ENCODE measurements around the gene SNF8. TPM values are rescaled to one million over a fixed set of nuclear protein-coding genes. Genes with fewer than 3 reads are reported as not detected.

Gene SNF8
- total RNA-seq, 1 donor from 2014 or later: 168 TPM

- Mint-ChIP-seq H3K27ac (ENCODE audit: unreplicated experiment) (no peak overlapping the region), H3K4me1 (ENCODE audit: low read depth, unreplicated experiment) (peaks cover 1% of the 10 kb centered on the region), H3K4me3 (ENCODE audit: unreplicated experiment) (no peak overlapping the region), H3K36me3 (ENCODE audit: low read depth, unreplicated experiment) (peaks cover 22% of the 10 kb centered on the region), H3K27me3 (ENCODE audit: low read depth, unreplicated experiment) (no peaks in the 10 kb centered on the region), H3K9me3 (ENCODE audit: unreplicated experiment) (no peaks in the 10 kb centered on the region)
- DNase-seq (ENCODE audit: low read depth) (no peak), FAIRE-seq (no peak)
- Histone ChIP-seq H4K20me1 (ENCODE audit: insufficient read depth, low read length) (peaks cover 38% of the 10 kb centered on the region), H3K36me3 (ENCODE audit: insufficient read depth, low read length) (peaks cover 68% of the 10 kb centered on the region), H3K27me3 (ENCODE audit: insufficient read depth, low read length) (no peaks in the 10 kb centered on the region), H3K9me3 (ENCODE audit: insufficient read depth, low read depth, low read length) (no peaks in the 10 kb centered on the region), H2AFZ (ENCODE audit: low read depth, low read length) (no peak overlapping the region), H3K9ac (ENCODE audit: low read length) (no peak overlapping the region), H3K4me2 (ENCODE audit: low read length) (no peak overlapping the region), H3K4me3 (ENCODE audit: insufficient read depth, low read depth, low read length) (no peak overlapping the region), H3K4me1 (ENCODE audit: insufficient read depth, low read length) (no peaks in the 10 kb centered on the region), H3K79me2 (ENCODE audit: insufficient read depth, low read length) (peaks cover 7% of the 10 kb centered on the region), H3K27ac (ENCODE audit: low read depth, low read length) (no peak overlapping the region)
- no peak for TF ChIP-seq EZH2 (IDR thresholded peaks at IDR 0.05; ENCODE audit: insufficient read depth, low read length)
- TF ChIP-seq CTCF (IDR thresholded peaks at IDR 0.05; ENCODE audit: insufficient read depth, low read depth, low read length): no peak
Observed at GRCh38 chr17:48933035-48933434, 11.6 kb downstream of the SNF8 start.

GRCh38 chr17:48930435-48930873, 14.2 kb downstream of the SNF8 start:
- H3K4me3 Mint-ChIP-seq (ENCODE audit: unreplicated experiment): no peak overlapping the region
- no peak overlapping the region for H3K9ac ChIP-seq (ENCODE audit: low read length)
- no peak for TF ChIP-seq CTCF (IDR thresholded peaks at IDR 0.05; ENCODE audit: insufficient read depth, low read depth, low read length)
- TF ChIP-seq EZH2 (IDR thresholded peaks at IDR 0.05; ENCODE audit: insufficient read depth, low read length): no peak
- peaks cover 73% of the 10 kb centered on the region for H3K36me3 ChIP-seq (ENCODE audit: insufficient read depth, low read length)
- peaks cover 18% of the 10 kb centered on the region for H3K79me2 ChIP-seq (ENCODE audit: insufficient read depth, low read length)
- H3K9me3 Mint-ChIP-seq (ENCODE audit: unreplicated experiment): no peaks in the 10 kb centered on the region
- no peaks in the 10 kb centered on the region for H3K27me3 Mint-ChIP-seq (ENCODE audit: low read depth, unreplicated experiment)
- no peaks in the 10 kb centered on the region for H3K4me1 ChIP-seq (ENCODE audit: insufficient read depth, low read length)
- H3K36me3 Mint-ChIP-seq (ENCODE audit: low read depth, unreplicated experiment): peaks cover 19% of the 10 kb centered on the region
- H2AFZ ChIP-seq (ENCODE audit: low read depth, low read length): no peak overlapping the region
- peaks cover 62% of the 10 kb centered on the region for H4K20me1 ChIP-seq (ENCODE audit: insufficient read depth, low read length)
- FAIRE-seq (no peak), DNase-seq (ENCODE audit: low read depth) (no peak)
- H3K4me1 Mint-ChIP-seq (ENCODE audit: low read depth, unreplicated experiment): peaks cover 3% of the 10 kb centered on the region
- no peak overlapping the region for H3K4me2 ChIP-seq (ENCODE audit: low read length)
- no peaks in the 10 kb centered on the region for H3K27me3 ChIP-seq (ENCODE audit: insufficient read depth, low read length)
- no peak overlapping the region for H3K4me3 ChIP-seq (ENCODE audit: insufficient read depth, low read depth, low read length)
- no peaks in the 10 kb centered on the region for H3K9me3 ChIP-seq (ENCODE audit: insufficient read depth, low read depth, low read length)
- no peak overlapping the region for H3K27ac Mint-ChIP-seq (ENCODE audit: unreplicated experiment)
- no peak overlapping the region for H3K27ac ChIP-seq (ENCODE audit: low read depth, low read length)

- no peak overlapping the region for H3K4me2 ChIP-seq (ENCODE audit: low read length)
- peaks cover 18% of the 10 kb centered on the region for H3K36me3 Mint-ChIP-seq (ENCODE audit: low read depth, unreplicated experiment)
- H3K27me3 ChIP-seq (ENCODE audit: insufficient read depth, low read length): no peaks in the 10 kb centered on the region
- no peak overlapping the region for H3K27ac ChIP-seq (ENCODE audit: low read depth, low read length)
- peak overlapping the region; percentile 41 for H3K27ac Mint-ChIP-seq (ENCODE audit: unreplicated experiment)
- TF ChIP-seq EZH2 (IDR thresholded peaks at IDR 0.05; ENCODE audit: insufficient read depth, low read length) (no peak), CTCF (IDR thresholded peaks at IDR 0.05; ENCODE audit: insufficient read depth, low read depth, low read length) (no peak)
- no peaks in the 10 kb centered on the region for H3K4me1 ChIP-seq (ENCODE audit: insufficient read depth, low read length)
- FAIRE-seq: no peak
- no peak overlapping the region for H3K4me3 ChIP-seq (ENCODE audit: insufficient read depth, low read depth, low read length)
- peaks cover 18% of the 10 kb centered on the region for H3K79me2 ChIP-seq (ENCODE audit: insufficient read depth, low read length)
- no peaks in the 10 kb centered on the region for H3K9me3 Mint-ChIP-seq (ENCODE audit: unreplicated experiment)
- H3K9me3 ChIP-seq (ENCODE audit: insufficient read depth, low read depth, low read length): no peaks in the 10 kb centered on the region
- H3K4me3 Mint-ChIP-seq (ENCODE audit: unreplicated experiment): no peak overlapping the region
- no peaks in the 10 kb centered on the region for H3K27me3 Mint-ChIP-seq (ENCODE audit: low read depth, unreplicated experiment)
- no peak overlapping the region for H2AFZ ChIP-seq (ENCODE audit: low read depth, low read length)
- peaks cover 3% of the 10 kb centered on the region for H3K4me1 Mint-ChIP-seq (ENCODE audit: low read depth, unreplicated experiment)
- DNase-seq (ENCODE audit: low read depth): no peak
- peaks cover 76% of the 10 kb centered on the region for H3K36me3 ChIP-seq (ENCODE audit: insufficient read depth, low read length)
- peaks cover 69% of the 10 kb centered on the region for H4K20me1 ChIP-seq (ENCODE audit: insufficient read depth, low read length)
- no peak overlapping the region for H3K9ac ChIP-seq (ENCODE audit: low read length)
Observed at GRCh38 chr17:48929812-48930165, 14.9 kb downstream of the SNF8 start.
